Left ventricle myocardium superior (tissue), 1 donor: ENCODE results near the gene TRPM2. TPM values are rescaled to one million over a fixed set of nuclear protein-coding genes. Genes with fewer than 3 reads are reported as not detected.
"Not testable (repeated sequence)": the region's sequence is repeated elsewhere in the genome, so short reads cannot be mapped to it uniquely, and the experiment has no call there.

ENCODE experiments used
- ATAC-seq: fragments of 200-7000 bp; cut with Tn5 transposase; one replicate; pipeline ENCODE4 v1.9.1; 2020; ENCODE audit warnings: mild to moderate bottlenecking, moderate library complexity
- DNase-seq: peaks from one replicate; pipeline ENCODE4 v3.0.0-alpha.2; 2020
- intact Hi-C: fragments of 100-400 bp; cut with micrococcal nuclease; formaldehyde crosslinking; loops from one replicate; pipeline ENCODE4 v1.11.0; 2022
- total RNA-seq: library from RNA; stranded (reverse); fragmentation: NEBNext Ultra II Directional; extraction: Animal tissue kit (Norgen Biotek cat#: 25700); gene quantifications from one replicate; pipeline ENCODE4 v1.2.1, GENCODE V29; 2021
- donor health status: DM: no; HTN: yes; CAD: no; lungs with severe emphysema.

The TRPM2 gene
- total RNA-seq, 1 donor from 2014 or later = 1.5 TPM

DNA sequence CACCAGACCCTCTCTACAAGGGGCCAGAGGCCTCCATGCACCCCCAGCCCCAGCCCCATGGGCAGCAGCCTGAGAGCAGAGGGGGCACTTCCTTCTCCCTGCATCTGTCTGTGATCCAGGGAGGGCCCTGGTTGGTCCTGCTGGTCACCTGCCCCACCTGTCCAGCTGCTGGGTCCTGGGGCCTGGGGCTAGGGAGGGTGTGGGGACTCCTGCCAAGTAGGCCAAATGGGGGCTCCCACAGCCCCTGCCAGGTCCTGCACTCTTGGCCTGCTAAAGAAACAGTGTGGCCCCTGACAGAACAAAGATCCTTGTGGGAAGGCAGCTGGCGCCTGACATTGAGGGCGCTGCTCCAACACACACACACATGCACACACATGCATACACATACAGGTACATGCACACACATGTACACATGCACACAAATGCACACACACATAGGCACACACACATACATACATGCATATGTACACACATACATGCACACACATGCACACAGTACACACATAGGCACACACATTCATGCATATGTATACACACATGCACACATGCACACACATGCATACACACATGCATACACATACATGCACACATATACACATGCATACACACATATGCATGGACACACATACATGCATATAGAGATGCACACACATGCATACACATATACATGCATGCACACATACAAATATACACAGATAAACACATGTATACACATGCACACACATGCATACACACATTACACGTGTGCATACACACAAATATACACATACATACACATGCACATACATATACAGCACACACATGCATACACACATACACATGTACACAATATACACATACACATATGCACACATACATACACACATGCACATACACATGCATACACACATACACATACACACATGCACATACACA is 49.9 kb downstream of the TRPM2 start:
- ATAC-seq (no peak), DNase-seq (no peak)
- intact Hi-C loops = no loop called here

DNA sequence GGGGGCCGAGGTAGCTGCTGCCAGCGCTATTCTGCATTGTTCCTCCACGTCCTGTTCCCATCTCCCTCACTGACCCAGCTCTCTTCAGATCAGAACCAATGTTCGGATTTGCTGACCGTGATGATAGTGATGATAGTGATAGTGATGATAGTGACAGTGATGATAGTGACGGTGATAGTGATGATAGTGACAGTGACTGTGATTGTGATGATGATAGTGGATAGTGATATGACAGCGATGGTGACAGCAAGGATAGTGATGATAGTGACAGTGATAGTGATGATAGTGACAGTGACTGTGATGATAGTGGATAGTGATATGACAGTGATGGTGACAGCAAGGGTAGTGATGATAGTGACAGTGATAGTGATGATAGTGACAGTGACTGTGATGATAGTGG is 51.1 kb downstream of the TRPM2 start:
- ATAC-seq, intact Hi-C loops, DNase-seq: not testable (repeated sequence)

GRCh38 chr21:44405091-44405947 is 51.9 kb downstream of the TRPM2 start:
- intact Hi-C loops = no loop called here

DNA sequence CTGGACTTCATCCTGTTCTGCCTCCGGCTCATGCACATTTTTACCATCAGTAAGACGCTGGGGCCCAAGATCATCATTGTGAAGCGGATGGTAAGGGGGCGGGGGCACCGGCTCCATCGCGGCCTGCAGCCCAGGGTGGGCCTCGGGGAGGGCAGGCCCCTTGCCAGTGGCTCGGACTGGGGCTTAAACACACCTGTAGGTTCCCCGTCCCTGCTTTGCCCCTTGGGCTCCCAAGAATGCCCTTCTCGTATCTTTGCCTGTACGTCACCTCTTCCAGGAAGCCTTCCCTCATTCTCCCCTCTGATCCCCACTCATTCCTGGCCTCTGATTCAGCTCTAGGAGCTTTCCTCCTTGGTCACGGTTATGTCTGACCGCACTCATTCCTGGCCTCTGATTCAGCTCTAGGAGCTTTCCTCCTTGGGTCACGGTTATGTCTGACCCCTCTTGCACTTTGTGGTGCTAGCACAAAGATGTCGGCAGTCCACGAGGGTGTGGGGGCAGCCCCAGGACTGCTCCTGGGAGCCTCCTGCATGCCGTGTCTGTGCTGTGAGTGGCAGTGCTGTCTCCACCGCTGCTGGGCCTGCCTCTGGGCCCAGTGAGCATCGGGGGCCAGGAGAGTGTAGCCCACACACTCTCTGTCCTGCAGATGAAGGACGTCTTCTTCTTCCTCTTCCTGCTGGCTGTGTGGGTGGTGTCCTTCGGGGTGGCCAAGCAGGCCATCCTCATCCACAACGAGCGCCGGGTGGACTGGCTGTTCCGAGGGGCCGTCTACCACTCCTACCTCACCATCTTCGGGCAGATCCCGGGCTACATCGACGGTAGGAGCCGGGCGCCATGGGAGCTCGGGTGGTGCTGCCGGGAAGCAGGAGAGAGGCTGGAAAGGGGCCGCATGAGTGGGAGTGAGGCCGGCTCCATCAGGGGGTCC is 52.8 kb downstream of the TRPM2 start:
- DNase-seq = no peak
- no peak for ATAC-seq
- intact Hi-C loops = no loop called here

More at GRCh38 chr21:44405091-44405947, 51.9 kb downstream of the TRPM2 start:
- no peak for DNase-seq
- no peak for ATAC-seq

GRCh38 chr21:44406953-44407352 is 53.5 kb downstream of the TRPM2 start:
- DNase-seq (no peak), ATAC-seq (no peak)
- intact Hi-C loops = no loop called here

- no peak for ATAC-seq
- intact Hi-C loops = no loop called here
These were observed 54.1 kb downstream of the TRPM2 start for GRCh38 chr21:44407493-44407892.

DNA sequence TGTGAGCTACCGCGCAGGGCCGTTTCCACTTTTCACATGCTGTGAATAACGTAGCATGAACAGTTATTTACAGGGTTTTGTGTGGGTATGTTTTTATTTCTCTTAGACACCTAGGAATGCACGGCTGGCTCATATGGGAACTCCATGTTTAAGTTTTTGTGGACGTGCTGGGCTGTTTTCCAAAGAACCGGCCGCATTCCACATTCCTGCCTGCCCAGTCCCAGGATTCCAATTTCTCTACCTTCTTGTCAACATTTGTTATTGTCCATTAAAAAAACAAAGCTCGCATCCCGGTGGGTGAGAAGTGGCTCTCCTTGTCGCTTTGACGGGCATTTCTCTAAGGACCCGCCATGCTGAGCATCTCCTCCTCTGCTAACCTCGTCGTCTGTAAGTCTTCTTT is 54.8 kb downstream of the TRPM2 start:
- DNase-seq (no peak), ATAC-seq (no peak)
- intact Hi-C loops = no loop called here

More at GRCh38 chr21:44407493-44407892, 54.1 kb downstream of the TRPM2 start:
- DNase-seq = no peak

DNA sequence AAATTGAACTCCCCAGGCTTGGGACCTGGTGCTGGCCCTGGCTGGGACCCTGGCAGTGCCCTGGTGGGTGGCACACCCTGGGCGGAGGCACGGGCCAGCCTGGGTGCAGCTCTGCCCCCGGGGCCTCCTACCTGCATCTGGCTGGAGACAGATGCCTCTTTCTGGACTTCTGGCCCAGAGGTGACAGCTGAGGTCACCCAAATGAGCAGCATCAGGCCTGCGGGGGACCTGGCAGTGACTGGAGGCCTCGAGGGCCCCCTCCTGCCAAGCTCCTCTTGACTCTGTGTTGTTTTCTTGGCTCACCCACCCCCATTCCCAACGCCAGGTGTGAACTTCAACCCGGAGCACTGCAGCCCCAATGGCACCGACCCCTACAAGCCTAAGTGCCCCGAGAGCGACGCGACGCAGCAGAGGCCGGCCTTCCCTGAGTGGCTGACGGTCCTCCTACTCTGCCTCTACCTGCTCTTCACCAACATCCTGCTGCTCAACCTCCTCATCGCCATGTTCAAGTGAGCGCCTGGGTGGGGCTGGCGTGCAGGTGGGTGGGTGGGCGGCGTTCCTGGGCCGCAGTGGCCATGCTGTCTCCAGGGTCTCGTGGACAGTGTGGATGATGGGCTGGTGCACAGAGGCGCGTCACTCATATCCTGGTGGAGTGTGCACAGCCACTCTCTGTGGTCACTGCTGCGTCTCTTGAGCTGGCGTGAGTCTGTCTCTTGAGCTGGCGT is 60.3 kb downstream of the TRPM2 start:
- no peak for DNase-seq
- intact Hi-C loops = no loop called here
- ATAC-seq = no peak

GRCh38 chr21:44414291-44415072 is 61.1 kb downstream of the TRPM2 start:
- intact Hi-C loops = no loop called here
- no peak for DNase-seq

DNA sequence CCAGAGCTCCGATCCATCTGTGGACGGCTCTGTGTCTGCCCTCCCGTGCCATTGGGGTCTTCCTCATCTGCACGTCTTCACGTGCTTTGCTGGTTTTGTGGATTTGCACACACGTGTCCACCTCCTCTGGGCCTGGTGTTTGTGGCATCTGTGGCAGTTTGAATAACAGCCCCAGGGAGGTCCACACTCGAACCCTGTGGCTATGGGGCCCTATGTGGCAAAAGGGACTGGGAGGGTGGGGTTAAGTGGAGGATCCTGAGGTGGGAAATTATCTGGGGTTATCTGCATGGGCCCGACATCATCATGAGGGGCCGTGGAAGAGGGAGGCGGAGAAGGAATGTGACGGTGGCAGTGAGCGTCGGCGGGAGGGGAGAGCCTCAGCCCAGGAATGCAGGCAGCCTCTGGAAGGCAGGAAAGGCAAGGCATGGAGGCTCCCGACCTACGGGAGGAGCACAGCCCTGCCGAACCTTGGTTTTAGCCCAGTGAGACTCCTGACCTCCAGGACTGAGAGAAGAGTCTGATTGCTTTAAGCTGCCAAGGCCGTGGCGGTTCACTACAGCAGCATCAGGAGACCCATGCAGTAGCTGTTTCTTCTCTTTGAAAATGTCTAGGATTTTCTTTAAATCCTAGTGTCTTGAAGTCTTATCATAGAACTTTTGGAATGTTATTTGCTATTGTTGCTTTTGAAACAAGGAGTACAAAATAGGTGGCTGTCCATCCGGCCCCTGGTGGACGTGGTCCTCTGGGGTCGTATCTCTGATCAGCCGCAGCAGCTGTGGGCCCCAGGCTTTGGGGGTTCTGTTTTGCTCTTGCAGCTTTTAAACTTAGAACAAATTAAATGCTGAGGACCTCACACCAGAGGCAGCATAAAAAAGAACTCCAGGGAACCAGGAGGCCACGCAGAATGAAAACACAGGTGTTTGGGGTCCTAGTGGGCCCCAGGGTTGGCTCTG is 61.9 kb downstream of the TRPM2 start:
- intact Hi-C loops = no loop called here
- DNase-seq = no peak
- no peak for ATAC-seq

More at GRCh38 chr21:44414291-44415072, 61.1 kb downstream of the TRPM2 start:
- no peak for ATAC-seq

DNA sequence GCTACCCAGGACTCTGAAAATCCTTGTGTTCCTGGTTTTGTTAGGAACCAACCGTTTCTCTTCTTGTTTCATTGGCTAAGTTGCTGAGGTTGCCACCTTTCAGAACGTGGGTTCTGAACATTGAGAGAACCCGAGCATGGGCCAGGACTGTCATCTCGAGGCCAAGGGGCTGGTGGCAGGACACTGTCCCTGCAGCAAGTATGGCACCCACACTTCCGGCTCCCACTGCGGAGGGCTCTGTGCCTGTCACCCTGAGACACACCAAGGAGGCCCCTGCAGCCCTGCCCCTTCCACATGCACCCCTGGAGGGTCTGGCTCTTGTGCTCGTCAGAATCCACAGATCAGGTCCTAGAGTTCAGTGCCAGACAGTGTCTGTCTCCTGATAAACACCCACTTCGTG is 62.8 kb downstream of the TRPM2 start:
- DNase-seq (no peak), ATAC-seq (no peak)
- intact Hi-C loops = no loop called here

DNA sequence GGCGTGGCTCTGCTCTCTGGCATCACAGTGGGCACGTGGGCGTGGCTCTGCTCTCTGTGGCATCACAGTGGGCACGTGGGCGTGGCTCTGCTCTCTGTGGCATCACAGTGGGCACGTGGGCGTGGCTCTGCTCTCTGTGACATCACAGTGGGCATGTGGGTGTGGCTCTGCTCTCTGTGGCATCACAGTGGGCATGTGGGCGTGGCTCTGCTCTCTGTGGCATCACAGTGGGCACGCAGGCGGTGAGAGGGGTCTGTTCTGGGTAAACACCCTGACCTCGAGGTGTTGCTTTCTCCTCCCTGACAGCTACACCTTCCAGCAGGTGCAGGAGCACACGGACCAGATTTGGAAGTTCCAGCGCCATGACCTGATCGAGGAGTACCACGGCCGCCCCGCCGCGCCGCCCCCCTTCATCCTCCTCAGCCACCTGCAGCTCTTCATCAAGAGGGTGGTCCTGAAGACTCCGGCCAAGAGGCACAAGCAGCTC is 64.2 kb downstream of the TRPM2 start:
- DNase-seq, ATAC-seq, intact Hi-C loops: not testable (repeated sequence)

- no peak for DNase-seq
These were observed 64.9 kb downstream of the TRPM2 start for GRCh38 chr21:44418108-44418875.

GRCh38 chr21:44418876-44419230 is 65.4 kb downstream of the TRPM2 start:
- no peak for DNase-seq
- ATAC-seq = no peak
- intact Hi-C loops = no loop called here

More at GRCh38 chr21:44418108-44418875, 64.9 kb downstream of the TRPM2 start:
- intact Hi-C loops = no loop called here
- ATAC-seq = no peak

DNA sequence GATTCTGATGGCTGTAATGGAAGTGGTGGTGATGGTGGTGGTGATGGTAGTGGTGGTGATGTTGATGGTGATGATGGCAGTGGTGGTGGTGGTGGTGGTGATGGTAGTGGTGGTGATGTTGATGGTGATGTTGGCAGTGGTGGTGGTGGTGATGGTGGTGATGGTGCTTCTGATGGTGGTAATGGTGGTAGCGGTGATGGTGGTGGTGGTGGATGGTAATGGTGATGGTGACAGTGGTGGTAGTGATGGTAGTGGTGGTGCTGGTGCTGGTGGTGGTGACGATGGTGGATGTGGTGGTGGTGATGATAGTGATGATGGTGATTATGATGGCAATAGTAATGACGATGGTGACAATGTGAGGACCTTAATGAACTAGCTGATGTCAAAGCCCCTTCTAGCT is 66.3 kb downstream of the TRPM2 start:
- intact Hi-C loops = no loop called here
- ATAC-seq (no peak), DNase-seq (no peak)
